Measurements from ENCODE around the gene DIS3L2.

DIS3L2 gene

DNA sequence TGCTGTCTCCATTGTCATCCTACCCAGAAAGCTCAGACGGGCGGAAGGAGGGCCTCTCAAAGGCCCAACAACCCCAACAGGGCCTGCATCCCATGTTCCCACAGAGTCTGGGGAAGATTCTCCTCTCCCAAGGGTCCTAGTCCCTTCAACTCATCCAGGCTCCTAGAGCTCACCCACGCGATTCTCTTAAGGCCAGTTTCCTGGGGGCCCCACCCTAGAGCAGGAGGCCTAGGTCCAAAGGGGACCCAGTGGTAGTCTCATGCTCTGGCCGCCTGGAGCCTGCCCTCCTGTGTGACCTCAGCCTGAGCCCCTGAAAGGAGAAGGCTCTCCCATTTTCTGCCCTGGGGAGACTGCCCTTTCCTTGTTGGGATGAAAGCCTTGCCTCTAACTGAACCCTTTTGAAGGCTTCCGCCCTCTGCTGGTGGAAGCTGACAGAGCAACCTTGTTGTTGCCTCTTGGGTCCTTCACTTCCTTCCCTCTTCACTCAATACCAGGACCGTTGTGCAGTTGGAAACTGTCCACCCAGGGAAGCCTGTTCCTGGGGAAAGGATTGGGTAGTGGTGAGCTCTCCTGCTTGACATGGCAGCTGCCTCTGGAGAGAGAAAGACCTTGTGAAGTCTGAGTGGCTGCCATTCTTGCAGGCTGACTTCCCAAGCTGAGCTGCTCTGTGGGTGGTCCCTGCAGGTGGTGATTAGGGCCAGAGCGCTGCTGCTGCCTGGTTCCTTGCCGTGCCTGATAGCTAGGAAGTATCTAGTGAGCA lies 331.1 kb downstream of the DIS3L2 start:
- TF ChIP-seq, protein P1, sequence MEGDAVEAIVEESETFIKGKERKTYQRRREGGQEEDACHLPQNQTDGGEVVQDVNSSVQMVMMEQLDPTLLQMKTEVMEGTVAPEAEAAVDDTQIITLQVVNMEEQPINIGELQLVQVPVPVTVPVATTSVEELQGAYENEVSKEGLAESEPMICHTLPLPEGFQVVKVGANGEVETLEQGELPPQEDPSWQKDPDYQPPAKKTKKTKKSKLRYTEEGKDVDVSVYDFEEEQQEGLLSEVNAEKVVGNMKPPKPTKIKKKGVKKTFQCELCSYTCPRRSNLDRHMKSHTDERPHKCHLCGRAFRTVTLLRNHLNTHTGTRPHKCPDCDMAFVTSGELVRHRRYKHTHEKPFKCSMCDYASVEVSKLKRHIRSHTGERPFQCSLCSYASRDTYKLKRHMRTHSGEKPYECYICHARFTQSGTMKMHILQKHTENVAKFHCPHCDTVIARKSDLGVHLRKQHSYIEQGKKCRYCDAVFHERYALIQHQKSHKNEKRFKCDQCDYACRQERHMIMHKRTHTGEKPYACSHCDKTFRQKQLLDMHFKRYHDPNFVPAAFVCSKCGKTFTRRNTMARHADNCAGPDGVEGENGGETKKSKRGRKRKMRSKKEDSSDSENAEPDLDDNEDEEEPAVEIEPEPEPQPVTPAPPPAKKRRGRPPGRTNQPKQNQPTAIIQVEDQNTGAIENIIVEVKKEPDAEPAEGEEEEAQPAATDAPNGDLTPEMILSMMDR (conservative IDR thresholded peaks at IDR 0.05; ENCODE audit: low read depth) = no peak
- CTCF ChIA-PET = interaction anchor here (1.0 kb wide), 1 partner anchor 35 kb away, joined by 5 read pairs; no protein-coding TSS in a partner anchor
- DNase-seq (ENCODE audit: low spot score) = no peak
- no peak overlapping the region for H3K27ac ChIP-seq
- POLR2A ChIA-PET (ENCODE audit: low non-redundant PET) = no interaction called here

DNA sequence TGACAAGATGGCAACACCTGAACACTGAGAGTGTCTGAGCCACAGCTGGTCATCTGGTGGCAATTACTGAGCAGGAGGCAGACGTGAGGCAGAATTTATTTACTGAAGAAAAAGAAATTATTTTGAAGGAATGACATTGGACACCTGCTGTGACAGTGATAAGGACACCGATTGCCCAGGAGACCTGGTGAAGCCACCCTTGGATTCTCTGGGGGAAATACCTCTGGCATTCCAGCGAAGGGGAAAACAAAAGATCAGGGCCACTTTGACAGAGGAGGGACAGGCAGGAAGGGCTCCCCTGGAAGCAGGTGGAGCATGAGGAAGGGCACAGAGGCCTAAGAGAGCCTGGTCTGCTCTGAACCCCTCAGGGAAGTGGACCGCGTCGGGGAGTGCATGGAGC lies 331.7 kb downstream of the DIS3L2 start:
- TF ChIP-seq, protein P1 (conservative IDR thresholded peaks at IDR 0.05; ENCODE audit: low read depth) = no peak
- no peak overlapping the region for H3K27ac ChIP-seq
- CTCF ChIA-PET = interaction anchor here (1.0 kb wide), 1 partner anchor 34 kb away, joined by 5 read pairs; no protein-coding TSS in a partner anchor
- no peak for DNase-seq (ENCODE audit: low spot score)
- POLR2A ChIA-PET (ENCODE audit: low non-redundant PET) = no interaction called here

DNA sequence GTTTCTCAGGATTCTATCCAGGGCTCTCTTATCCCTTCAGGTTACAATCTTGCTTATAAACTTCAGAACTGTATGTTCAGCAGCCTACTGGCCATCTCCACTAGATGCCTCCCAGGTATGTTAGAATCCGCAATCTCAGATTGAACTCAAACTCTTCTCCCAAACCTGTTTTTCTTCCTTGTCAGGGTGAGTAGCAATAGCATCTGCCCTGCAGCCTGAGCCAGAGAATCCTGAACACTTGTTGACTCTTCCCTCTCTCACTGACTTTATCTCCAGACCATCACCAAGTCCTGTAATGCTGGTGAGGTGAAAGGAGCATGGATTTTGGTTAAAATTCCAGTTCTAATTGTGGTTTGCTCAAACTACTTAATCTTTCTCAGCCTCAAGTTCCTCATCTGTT lies 334.5 kb downstream of the DIS3L2 start:
- ChIA-PET POLR2A (ENCODE audit: low non-redundant PET) (no interaction called here), CTCF (no interaction called here)
- H3K27ac ChIP-seq = no peak overlapping the region
- TF ChIP-seq, protein P1 (conservative IDR thresholded peaks at IDR 0.05; ENCODE audit: low read depth) = no peak
- DNase-seq (ENCODE audit: low spot score) = no peak

DNA sequence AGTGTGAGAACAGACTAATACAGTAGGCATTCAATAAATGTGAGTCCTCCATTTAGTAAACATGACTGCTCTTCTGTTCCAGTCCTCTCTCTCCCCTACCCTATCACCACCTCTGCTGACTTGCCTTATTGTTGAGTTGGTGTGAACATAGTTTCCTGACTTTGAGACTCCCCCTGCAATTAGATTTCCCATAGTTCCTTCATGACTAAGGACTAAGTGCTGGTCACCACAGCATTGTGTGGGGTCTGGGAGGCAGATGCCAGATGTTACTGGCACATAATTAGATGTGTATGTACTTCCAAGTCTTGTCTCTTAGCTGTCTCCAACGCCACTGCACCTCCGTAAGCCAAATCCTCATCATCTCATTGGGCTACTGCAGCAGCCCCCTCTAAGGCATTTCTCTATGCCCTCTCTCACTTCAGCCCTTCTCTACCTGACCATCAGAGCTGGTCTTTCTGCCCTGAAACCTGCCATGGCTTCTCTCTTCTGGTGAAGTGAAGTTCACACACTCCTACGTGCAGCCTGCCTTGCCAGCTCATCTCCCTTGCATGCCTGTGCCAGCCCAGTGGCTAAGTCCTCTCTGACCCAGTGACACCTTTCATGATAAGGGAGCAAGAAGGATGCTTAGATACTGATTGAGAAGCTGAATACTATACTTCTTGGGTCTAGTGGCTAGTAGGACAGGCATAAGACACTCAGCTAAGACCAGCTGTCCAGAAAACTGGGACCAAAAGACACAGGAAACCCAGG lies 335.4 kb downstream of the DIS3L2 start:
- no peak for DNase-seq (ENCODE audit: low spot score)

DNA sequence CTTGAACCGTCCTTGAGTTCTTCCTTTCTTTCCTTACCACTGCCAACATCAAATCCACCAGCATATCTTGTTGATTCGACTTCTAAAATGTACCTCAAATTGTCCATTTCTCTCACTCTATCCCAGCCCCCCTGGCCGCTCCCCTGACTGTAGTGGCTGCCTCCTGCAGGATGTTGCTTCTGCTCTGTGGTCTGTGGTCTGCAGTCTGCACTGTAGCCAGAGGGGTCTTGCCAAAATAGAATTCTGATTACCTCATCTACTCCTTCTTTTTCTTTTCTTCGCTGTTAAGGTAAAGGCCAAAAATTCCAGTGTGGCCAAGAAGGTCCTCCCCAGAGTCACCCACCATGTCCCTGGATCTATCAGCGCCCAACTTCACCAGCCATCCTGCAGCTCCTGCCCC lies 337.6 kb downstream of the DIS3L2 start:
- no peak overlapping the region for H3K27ac ChIP-seq
- DNase-seq (ENCODE audit: low spot score) = no peak
- TF ChIP-seq, protein P1 (conservative IDR thresholded peaks at IDR 0.05; ENCODE audit: low read depth) = no peak
- CTCF ChIA-PET = interaction anchor here (0.6 to 0.7 kb wide), 3 partner anchors 89 to 1225 kb away, joined by 3 to 4 read pairs (median 3); no protein-coding TSS in a partner anchor
- POLR2A ChIA-PET (ENCODE audit: low non-redundant PET) = no interaction called here

More for the DNA sequence above, 335.4 kb downstream of the DIS3L2 start:
- TF ChIP-seq, protein P1 (conservative IDR thresholded peaks at IDR 0.05; ENCODE audit: low read depth) = no peak
- ChIA-PET CTCF (no interaction called here), POLR2A (ENCODE audit: low non-redundant PET) (no interaction called here)
- no peak overlapping the region for H3K27ac ChIP-seq

DNA sequence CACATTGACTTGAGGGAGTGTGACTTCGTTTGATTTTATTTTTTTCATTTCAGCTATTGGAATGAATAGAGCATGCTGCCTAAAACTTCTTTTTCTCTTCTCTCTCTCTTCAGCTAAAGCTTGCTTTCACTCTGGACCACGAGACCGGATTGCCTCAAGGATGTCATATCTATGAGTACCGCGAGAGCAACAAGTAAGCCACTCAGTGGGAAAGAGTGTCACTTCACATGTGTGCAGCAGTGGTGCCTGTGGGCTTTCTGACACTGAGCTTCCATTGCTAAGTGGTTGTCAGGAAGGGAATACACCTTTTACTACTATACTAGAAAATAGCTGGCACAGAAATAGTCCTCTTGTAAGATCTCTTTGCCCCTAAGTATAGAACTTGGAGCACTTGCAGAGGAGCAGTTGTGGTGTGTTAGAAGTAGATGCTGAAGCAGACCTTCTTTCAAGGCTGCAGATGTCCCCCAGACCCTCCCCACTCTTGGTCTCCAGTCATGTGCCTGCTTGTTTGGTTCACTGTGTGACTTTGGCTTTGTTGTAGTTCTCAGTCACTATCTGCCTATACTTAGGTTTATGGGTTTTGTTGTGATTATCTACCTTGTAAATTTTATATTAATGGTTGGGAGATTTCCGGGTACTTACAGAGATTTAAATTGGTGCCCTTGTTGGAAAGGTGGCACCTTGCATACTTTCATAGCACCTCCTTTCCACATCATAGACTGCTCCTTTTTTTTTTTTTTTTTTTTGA lies 338.6 kb downstream of the DIS3L2 start:
- no peak for DNase-seq (ENCODE audit: low spot score)
- no peak overlapping the region for H3K27ac ChIP-seq
- CTCF ChIA-PET = interaction anchor here (0.6 to 0.7 kb wide), 2 partner anchors 11 to 325 kb away, joined by 6 to 12 read pairs; no protein-coding TSS in a partner anchor
- TF ChIP-seq, protein P1 (conservative IDR thresholded peaks at IDR 0.05; ENCODE audit: low read depth) = no peak
- POLR2A ChIA-PET (ENCODE audit: low non-redundant PET) = no interaction called here

All from RWPE1 (cell line).